ENCODE data around the gene CFAP54. TPM values are rescaled to one million over a fixed set of nuclear protein-coding genes. Genes with fewer than 3 reads are reported as not detected.

The CFAP54 gene
- total RNA-seq, 1 experiment from 2014 or later = 0.51 TPM

DNA sequence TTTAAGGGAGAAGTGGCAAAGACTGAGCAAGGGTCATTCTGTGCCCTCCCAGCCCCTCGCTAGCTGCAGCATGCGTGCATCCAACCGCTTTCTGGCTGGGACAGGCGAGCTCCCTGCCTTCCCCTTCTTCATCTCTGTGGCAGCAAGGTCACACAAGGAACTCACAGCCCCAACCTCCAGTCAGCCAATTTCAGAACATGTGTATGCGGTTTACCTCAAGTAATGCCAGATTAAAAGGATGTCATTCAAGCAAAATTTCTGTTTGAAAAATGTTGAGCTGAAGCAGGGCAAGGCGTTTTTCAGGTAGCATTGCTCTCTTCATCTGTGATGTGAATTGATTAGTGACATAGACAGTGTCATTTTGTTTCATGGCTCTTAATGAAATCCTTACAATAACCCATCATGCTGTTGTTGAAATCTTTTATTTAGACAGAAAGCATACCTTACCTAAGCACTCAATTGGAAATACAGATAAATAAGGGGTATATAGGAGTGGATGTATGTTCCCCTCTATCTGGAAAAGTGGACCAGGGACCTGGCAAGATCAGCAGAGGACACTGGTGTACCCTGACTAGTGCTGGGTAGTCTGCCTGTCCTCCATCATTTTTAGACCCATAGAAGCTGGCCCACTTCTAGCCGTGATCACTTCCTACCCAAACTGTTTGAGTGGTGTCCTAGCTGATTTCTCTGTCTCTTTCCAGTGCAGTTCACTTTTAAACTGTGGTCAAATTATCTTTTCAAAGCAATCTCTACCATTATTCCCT is 334.9 kb downstream of the CFAP54 start:
- no peak for DNase-seq (ENCODE audit: low read depth)

DNA sequence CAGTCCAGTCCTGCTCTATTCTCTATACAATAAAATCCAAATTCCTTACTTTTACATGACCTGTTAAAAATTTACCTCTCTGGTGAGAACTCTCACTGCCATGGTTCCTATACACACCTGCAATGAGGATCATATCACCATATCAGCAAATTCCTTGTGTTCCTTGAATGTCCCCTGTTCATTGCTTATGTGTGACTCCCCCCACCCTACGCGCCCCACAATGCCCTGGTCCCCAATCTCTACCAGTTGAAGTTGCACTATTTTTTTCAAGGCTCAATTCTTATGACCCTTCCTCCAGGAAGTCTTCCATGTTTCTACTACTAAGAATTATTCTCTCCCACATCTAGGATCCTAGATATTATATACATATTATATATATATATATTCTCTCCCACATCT is 335.5 kb downstream of the CFAP54 start:
- no peak for DNase-seq (ENCODE audit: low read depth)

- DNase-seq (ENCODE audit: low read depth) = no peak
Measured at GRCh38 chr12:96828169-96828789, 338.9 kb downstream of the CFAP54 start.

DNA sequence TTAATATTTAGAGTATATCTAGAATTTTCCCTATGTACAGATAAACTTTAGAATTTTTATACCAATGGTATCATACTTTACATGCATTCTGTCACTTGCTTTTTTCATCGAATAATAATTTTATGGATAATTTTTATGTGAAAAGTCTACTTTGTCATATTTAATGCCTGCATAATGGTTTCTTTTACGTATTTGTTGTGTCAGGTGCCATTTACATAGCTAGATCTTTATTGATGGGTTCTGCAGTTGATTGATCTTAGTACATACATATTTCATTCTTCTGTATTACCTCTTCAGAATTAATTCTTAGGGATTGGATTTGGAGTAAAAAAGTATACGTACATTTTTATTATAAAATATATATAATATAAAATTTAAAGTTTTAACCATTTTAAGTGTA is 340.0 kb downstream of the CFAP54 start:
- no peak for DNase-seq (ENCODE audit: low read depth)

- DNase-seq (ENCODE audit: low read depth) = no peak
Measured at GRCh38 chr12:96831346-96831745, 342.0 kb downstream of the CFAP54 start.

GRCh38 chr12:96846293-96846692 is 356.9 kb downstream of the CFAP54 start:
- no peak for DNase-seq (ENCODE audit: low read depth)

- no peak for DNase-seq (ENCODE audit: low read depth)
Measured at GRCh38 chr12:96850676-96851075, 361.3 kb downstream of the CFAP54 start.

DNA sequence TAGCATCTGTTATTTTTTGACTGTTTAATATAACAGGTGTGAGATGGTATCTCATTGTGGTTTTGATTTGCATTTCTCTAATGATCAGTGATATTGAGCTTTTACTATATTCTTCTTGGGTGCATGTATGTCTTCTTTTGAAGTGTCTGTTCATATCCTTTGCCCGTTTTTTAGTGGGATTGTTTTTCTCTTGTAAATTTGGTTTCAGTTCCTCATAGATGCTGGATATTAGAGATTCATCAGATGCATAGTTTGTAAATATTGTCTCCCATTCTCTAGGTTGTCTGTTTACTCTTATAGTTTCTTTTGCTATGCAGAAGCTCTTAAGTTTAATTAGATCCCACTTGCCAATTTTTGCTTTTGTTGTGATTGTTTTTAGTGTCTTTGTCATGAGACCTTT is 368.8 kb downstream of the CFAP54 start:
- DNase-seq (ENCODE audit: low read depth) = no peak

DNA sequence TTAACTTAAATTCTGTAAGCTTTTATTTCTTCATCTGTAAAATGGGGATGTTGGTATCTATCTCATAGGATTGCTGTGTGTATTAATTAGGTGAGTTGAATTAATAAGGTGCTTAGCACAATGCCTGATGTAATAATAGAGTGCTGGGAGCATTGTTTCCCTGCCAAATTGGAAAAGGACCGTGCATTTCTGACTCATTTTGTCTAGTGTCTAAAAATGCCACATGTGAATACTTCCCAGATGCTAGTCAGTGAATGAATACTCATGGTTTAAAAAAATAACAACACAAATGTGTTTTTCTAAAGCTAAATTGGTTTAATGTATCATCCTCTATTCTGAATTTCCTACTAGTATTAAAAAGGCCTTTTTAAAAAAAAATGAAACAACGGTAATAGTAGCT is 372.3 kb downstream of the CFAP54 start:
- no peak for DNase-seq (ENCODE audit: low read depth)

GRCh38 chr12:96862326-96862725 is 372.9 kb downstream of the CFAP54 start:
- DNase-seq (ENCODE audit: low read depth) = no peak

- no peak for DNase-seq (ENCODE audit: low read depth)
Measured at GRCh38 chr12:96864335-96864734, 375.0 kb downstream of the CFAP54 start.

DNA sequence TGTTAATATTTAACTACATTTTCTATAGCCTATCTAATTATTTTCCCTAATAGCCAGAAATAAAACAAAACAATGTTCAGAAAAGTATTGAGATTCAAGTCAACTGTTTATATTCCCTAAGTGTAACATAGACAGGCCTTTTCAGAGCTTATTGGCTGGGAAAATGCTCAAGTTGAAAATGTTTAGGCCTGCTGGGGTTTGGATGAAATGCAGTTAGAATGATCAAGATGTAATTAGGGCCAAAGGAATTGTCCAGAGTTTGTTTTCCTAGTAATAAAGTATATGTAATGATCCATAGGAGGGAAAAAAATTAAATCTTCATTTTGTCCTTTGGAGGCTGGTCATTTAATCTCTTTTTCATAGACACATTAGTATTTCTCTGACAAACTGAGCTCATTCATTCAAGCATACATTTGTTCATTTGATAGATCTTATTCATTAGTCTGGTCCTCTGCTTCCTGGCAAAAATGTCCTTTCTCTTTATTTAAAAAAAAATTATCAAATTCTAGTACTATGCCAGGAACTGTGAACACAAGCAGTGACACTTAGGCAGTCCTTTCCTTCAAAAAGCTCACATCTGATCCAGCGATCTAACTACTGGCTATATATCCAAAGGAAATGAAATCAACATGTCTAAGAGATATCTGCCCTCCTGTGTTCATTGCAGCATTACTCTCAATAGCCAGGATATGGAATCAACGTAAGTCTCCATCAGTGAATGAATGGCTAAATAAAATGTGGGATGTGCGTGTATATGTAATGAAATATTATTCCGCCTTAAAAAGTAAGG is 377.6 kb downstream of the CFAP54 start:
- DNase-seq (ENCODE audit: low read depth) = no peak

DNA sequence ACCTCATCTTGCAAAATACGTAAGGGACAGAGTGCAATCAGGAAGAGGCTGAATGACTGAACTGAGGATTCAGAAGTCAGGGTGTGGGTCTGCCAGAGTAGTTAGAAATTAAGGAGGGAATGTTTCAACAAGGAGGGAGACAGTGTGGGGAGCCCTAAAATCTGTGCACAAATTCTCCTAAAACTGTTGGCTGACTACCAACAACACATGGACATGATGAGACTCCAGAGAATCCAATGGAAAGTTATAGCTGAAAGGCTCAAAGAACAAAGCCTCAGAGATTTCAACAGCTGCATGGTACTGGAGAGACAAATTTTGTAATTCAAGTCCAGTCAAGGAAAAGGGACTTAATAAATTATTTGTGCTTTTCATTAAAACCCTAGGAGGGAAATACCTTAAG is 381.6 kb downstream of the CFAP54 start:
- DNase-seq (ENCODE audit: low read depth) = no peak

GRCh38 chr12:96872961-96873360 is 383.6 kb downstream of the CFAP54 start:
- DNase-seq (ENCODE audit: low read depth) = no peak

- DNase-seq (ENCODE audit: low read depth) = no peak
Measured at GRCh38 chr12:96874211-96874610, 384.8 kb downstream of the CFAP54 start.

DNA sequence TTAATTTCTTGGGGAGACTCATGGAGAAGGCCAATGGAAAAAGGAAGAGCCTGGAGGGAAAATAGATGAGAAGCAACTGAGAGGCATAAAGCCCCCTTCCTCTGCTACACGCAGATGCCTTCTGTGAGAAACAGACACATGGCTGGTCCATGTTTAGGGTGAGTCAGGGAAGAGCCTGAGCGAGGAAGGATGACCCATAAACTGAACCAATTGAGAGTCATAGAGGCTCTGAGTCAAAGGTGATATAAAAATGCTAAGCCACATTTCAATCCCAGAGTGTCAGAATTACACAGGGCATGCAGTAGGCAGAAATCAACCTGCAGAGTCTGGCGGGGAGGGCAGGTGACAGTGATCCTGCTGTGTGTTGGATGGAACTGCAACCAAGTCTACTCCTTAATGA is 387.6 kb downstream of the CFAP54 start:
- peak; percentile 30 for DNase-seq (ENCODE audit: low read depth)

DNA sequence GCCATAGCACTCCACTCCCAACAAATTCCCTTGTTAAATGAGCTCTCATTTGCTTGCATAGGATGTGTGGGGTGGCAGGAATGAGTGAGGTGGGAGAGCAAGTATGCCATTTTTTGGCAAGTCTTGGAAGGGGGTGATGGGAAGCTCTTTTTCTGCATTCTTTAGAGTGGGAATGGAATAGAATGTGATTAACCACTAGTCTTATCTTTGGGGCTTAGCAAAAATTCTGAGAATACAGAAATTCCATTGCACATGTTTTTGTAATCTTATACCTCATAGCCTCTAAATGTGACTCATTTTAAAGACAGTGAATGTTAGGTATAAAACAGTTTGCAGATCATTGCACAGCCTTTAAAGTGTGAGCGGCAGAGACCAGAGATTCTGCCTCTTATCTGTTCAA is 389.3 kb downstream of the CFAP54 start:
- DNase-seq (ENCODE audit: low read depth) = no peak

- no peak for DNase-seq (ENCODE audit: low read depth)
Measured at GRCh38 chr12:96879301-96879700, 389.9 kb downstream of the CFAP54 start.

GRCh38 chr12:96880220-96880619 is 390.8 kb downstream of the CFAP54 start:
- DNase-seq (ENCODE audit: low read depth) = no peak

DNA sequence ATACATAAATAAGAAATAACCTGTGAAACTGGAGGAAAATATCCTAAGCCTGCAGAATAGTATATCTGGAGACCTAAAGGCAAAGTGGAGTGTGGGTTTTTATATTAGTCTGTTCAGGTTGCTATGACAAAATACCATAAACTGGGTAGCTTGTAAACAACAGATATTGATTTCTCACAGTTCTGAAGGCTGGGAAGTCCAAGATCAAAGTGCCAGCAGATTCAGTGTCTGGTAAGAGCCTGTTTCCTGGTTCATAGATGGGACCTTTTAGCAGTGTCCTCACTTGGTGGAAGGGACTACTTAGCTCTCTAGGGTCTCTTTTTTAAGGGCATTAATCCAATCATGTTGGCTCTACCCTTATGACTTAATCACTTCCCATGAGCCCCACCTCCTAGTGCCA is 392.2 kb downstream of the CFAP54 start:
- DNase-seq (ENCODE audit: low read depth) = no peak

GRCh38 chr12:96882862-96883261 is 393.5 kb downstream of the CFAP54 start:
- peak; percentile 50 for DNase-seq (ENCODE audit: low read depth)

GRCh38 chr12:96883571-96883970 is 394.2 kb downstream of the CFAP54 start:
- DNase-seq (ENCODE audit: low read depth) = no peak
